IPS-20b (cell line): ENCODE data around the gene OR7G2.
"Not testable (repeated sequence)": the region's sequence is repeated elsewhere in the genome, so short reads cannot be mapped to it uniquely, and the experiment has no call there.

Experiments used
- H3K27ac ChIP-seq: one replicate; pipeline ENCODE4 v1.5.1; 2013; ENCODE audit warnings: low read length
- H3K27me3 ChIP-seq: 2 replicates; pipeline ENCODE4 v1.6.1; 2013; ENCODE audit warnings: mild to moderate bottlenecking, low read length, inconsistent platforms; ENCODE audit not compliant: insufficient read depth
- H3K36me3 ChIP-seq: 2 replicates; pipeline ENCODE4 v1.6.1; 2013; ENCODE audit warnings: low read depth, mild to moderate bottlenecking, inconsistent platforms, low read length, moderate library complexity; ENCODE audit not compliant: insufficient read depth
- H3K4me1 ChIP-seq: 2 replicates; pipeline ENCODE4 v1.6.1; 2013; ENCODE audit warnings: mild to moderate bottlenecking, control low read depth, inconsistent platforms, low read length, moderate library complexity; ENCODE audit not compliant: insufficient read depth
- H3K4me3 ChIP-seq: 2 replicates; pipeline ENCODE4 v1.5.1; 2013; ENCODE audit warnings: mild to moderate bottlenecking, low read length, inconsistent platforms
- H3K9ac ChIP-seq: 2 replicates; pipeline ENCODE4 v1.6.1; 2013; ENCODE audit warnings: low read depth, mild to moderate bottlenecking, inconsistent platforms, low read length, moderate library complexity
- H3K9me3 ChIP-seq: 2 replicates; pipeline ENCODE4 v1.6.1; 2013; ENCODE audit warnings: mild to moderate bottlenecking, low read depth, low read length, inconsistent platforms; ENCODE audit not compliant: insufficient read depth

Gene OR7G2

DNA sequence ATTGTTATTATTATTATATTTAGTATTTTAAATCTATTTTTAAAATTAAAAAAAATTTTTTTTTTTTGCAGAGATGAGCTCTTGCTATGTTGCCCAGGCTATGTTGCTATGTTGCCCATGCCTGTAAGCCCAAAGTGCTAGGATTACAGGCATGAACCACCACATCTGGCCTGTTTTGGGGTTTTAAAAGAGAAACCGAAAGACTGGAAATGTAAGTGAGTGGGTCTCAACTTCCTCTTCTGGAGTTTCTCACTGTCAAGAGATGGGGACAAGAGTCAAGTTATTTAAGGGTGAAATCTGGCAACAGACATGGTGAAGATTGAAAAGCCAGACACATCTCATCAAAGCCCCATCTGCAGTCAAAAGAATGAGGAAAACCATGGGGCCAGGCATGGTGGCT, 23.7 kb upstream of the OR7G2 start:
- Histone ChIP-seq H3K27me3 (no peaks in the 10 kb centered on the region), H3K4me3 (no peak overlapping the region), H3K9me3 (peaks cover 29% of the 10 kb centered on the region), H3K27ac (no peak overlapping the region), H3K4me1 (no peaks in the 10 kb centered on the region), H3K36me3 (no peaks in the 10 kb centered on the region), H3K9ac (no peak overlapping the region)

DNA sequence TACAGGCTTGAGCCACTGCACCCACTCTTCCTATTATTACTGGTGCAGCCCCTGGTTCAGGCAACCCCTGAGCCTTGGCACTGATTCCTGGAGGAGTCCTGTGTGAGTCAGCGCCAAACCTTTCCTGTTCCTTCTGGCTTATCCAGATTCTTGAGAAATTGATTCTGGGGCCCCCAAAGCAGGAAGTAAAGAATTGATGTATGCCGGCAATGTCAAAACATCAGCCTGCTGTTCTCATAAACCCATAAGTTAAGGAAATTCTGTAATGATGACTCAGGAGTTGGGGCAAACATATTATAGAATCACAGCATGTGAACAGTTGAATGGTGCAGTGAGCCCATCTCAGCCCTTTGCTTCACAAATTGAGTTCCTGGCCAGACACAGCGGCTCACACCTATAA, 20.9 kb upstream of the OR7G2 start:
- Histone ChIP-seq H3K36me3 (no peaks in the 10 kb centered on the region), H3K9ac (no peak overlapping the region), H3K4me3 (no peak overlapping the region), H3K4me1 (no peaks in the 10 kb centered on the region), H3K27ac (no peak overlapping the region), H3K9me3 (peaks cover 42% of the 10 kb centered on the region), H3K27me3 (no peaks in the 10 kb centered on the region)

DNA sequence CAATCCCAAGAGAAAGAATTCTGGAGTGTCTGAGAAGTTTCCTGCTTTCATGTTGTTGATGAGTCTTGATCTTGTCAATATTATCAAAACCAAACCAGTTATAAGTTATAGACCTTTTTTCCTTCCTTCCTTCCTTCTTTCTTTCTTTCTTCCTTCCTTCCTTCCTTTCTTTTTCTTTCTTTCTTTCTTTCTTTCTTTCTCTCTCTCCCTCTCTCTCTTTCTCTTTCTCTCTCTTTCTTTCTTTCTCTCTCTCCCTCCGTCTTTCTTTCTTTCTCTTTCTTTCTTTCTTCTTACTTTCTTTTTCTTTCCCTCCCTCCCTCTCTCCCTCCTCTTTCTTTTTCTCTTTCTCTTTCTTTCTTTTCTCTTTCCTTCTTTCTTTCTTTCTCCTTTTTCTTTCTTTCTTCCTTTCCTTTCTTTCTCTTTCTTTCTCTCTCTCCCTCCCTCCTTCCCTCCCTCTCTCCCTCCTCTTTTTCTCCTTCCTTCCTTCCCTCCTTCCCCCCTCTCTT, 19.7 kb upstream of the OR7G2 start, which contains the start of gene OR7G3:
OR7G3 (minus strand) TSS at position 51 of the 506 bp plus-strand sequence; CDS start at position 51, 0 bp downstream.
- Histone ChIP-seq H3K27me3 (no peaks in the 10 kb centered on the region), H3K27ac (no peak within 1 kb of the TSS), H3K9me3 (peaks cover 42% of the 10 kb centered on the region)

DNA sequence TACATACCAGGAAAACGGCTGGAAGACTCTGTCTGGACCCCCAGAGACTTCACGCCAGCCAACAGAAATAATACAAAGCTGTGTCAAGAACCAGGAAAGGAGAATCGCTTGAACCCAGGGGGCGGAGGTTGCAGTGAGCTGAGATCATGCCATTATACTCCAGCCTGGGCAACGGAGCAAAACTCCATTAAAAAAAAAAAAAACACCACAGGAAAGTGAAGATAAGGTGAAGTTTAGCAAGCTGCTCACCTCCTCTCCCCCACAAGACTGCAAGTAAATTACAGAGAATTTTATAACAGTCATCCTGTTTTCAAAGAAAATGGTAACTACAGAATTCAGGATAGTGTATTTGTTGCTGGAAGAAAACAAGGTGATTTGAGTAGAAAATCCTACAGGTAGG, 9.3 kb upstream of the OR7G2 start:
- H3K9me3 ChIP-seq: peaks cover 52% of the 10 kb centered on the region
- H3K4me1 ChIP-seq: no peaks in the 10 kb centered on the region
- no peak overlapping the region for H3K27ac ChIP-seq
- no peak overlapping the region for H3K9ac ChIP-seq
- H3K27me3 ChIP-seq: no peaks in the 10 kb centered on the region
- H3K4me3 ChIP-seq: no peak overlapping the region
- no peaks in the 10 kb centered on the region for H3K36me3 ChIP-seq

More for the DNA sequence above, 19.7 kb upstream of the OR7G2 start, which contains the start of gene OR7G3:
- H3K9ac ChIP-seq: no peak within 1 kb of the TSS
- no peaks in the 10 kb centered on the region for H3K4me1 ChIP-seq
- H3K36me3 ChIP-seq: no peaks in the 10 kb centered on the region
- H3K4me3 ChIP-seq: no peak within 1 kb of the TSS

DNA sequence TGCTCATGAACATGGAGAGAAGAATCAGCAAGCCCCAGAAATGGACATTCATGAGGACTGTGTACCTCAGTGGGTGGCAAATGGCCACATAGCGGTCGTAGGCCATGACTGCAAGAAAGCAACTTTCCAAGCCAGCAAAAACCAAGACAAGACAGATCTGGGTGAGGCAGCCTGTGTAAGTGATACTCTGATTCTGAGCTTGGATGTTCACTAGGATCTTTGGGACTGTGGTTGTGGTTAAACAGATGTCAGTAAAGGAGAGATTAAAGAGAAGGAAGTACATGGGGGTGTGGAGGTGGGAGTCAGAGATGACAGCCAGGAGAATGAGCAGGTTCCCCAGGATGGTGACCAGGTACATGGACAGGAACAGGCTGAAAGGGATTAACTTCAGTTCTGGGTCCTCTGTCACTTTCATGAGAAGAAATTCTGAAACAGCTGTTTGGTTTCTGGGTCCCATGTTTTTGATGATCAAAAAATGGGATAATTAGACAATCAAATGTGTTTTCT, 8.1 kb upstream of the OR7G2 start, which contains the start of gene OR7G1:
OR7G1 (minus strand) TSS at position 457 of the 507 bp plus-strand sequence; CDS start at position 457, 0 bp downstream.
- Histone ChIP-seq H3K27me3 (no peaks in the 10 kb centered on the region), H3K9me3 (peaks cover 53% of the 10 kb centered on the region), H3K9ac (no peak within 1 kb of the TSS), H3K4me3 (no peak within 1 kb of the TSS), H3K4me1 (no peaks in the 10 kb centered on the region), H3K36me3 (no peaks in the 10 kb centered on the region), H3K27ac (no peak within 1 kb of the TSS)

DNA sequence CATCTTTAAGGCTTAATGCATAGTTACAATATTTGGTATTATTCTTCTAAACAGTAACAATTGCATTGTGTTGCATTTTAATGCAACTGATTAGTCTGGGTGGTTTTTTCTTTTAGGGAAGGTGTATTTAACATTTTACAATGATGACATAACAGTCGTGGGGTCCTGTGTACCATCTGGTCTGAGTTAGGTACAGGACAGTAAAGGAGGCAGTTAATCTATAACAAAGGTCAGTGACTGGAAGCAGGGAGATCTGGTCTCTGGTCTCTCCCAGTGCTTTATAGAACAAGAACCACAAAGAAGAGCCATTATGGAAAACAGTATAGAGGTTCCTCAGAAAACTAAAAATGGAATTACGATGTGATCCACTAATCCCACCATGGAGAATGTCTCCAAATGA, 2.7 kb upstream of the OR7G2 start:
- no peak overlapping the region for H3K9ac ChIP-seq
- H3K9me3 ChIP-seq: peaks cover 71% of the 10 kb centered on the region
- H3K36me3 ChIP-seq: no peaks in the 10 kb centered on the region
- no peaks in the 10 kb centered on the region for H3K4me1 ChIP-seq
- no peak overlapping the region for H3K4me3 ChIP-seq
- H3K27ac ChIP-seq: no peak overlapping the region
- H3K27me3 ChIP-seq: no peaks in the 10 kb centered on the region

DNA sequence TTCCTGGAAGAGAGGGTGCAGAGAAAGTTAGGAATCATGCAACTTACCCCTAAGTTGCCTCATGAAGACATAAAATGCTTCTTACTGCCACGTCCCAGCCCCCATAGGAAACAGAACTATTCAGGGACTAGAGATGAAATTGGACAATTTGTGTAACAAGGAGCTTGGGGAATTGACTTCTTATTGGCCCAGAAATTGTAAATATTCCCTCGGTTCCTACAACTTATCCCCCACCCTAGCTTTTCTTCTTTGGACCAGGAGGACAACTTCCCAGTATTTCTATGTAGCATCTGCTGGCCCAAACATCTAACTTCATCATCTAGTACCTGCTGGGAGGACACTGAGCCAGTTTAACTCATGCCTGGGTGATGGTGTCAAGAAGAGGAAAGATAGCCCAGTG, 20.5 kb downstream of the OR7G2 start, which contains the start of gene OR1M1:
OR1M1 (plus strand) TSS at position 301 of the 400 bp plus-strand sequence. CDS start 6,184 bp downstream, outside the sequence.
- Histone ChIP-seq H3K4me3 (no peak within 1 kb of the TSS), H3K9ac (no peak within 1 kb of the TSS), H3K27ac (no peak within 1 kb of the TSS), H3K36me3 (no peaks in the 10 kb centered on the region), H3K9me3 (peaks cover 13% of the 10 kb centered on the region), H3K4me1 (no peaks in the 10 kb centered on the region), H3K27me3 (no peaks in the 10 kb centered on the region)

DNA sequence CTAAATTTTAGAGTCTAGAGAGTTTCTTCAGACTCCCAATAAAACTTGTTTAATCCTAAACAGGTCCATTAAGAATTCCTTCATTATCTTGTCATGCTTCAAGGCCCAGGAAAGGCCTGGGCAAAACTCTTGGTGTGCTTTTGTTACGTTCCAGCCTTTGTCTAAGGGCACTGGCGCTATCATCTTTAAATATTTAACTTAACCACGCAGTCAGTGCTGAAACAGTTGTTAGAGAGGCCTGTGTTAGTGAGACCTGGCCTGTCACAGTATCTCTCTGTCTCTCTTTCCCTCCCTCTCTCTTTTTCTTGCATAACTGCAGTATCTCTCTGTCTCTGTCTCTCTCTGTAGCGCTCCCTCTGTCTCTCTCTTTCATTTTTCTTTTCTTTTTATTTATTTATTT, 28.6 kb downstream of the OR7G2 start:
- no peaks in the 10 kb centered on the region for H3K27me3 ChIP-seq
- H3K4me1 ChIP-seq: peaks cover 11% of the 10 kb centered on the region
- H3K36me3 ChIP-seq: no peaks in the 10 kb centered on the region
- H3K27ac ChIP-seq: no peak overlapping the region
- H3K4me3 ChIP-seq: no peak overlapping the region
- H3K9ac ChIP-seq: no peak overlapping the region
- H3K9me3 ChIP-seq: no peaks in the 10 kb centered on the region

DNA sequence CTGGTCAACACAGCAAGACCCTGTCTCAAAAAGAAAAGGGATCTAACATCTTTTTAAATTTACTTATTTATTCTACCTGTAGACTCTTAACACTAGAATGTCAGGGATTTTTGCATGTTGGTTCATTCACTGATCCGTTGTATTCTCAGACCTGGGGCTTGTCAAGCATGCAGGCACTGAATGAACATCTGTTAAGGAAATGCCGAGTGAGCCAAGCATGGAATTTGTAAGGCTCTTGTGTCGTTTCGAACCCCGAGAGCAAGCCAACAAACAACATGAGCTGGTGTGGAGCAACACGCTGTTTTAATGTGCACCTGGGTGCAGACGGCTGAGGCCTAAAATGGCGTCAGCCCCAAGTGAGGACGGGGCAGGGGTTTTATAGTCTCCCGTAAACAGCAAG, 30.4 kb downstream of the OR7G2 start:
- H3K36me3 ChIP-seq: no peaks in the 10 kb centered on the region
- no peak overlapping the region for H3K27ac ChIP-seq
- no peak overlapping the region for H3K9ac ChIP-seq
- H3K4me3 ChIP-seq: no peak overlapping the region
- no peaks in the 10 kb centered on the region for H3K27me3 ChIP-seq
- no peaks in the 10 kb centered on the region for H3K9me3 ChIP-seq
- H3K4me1 ChIP-seq: peaks cover 13% of the 10 kb centered on the region

DNA sequence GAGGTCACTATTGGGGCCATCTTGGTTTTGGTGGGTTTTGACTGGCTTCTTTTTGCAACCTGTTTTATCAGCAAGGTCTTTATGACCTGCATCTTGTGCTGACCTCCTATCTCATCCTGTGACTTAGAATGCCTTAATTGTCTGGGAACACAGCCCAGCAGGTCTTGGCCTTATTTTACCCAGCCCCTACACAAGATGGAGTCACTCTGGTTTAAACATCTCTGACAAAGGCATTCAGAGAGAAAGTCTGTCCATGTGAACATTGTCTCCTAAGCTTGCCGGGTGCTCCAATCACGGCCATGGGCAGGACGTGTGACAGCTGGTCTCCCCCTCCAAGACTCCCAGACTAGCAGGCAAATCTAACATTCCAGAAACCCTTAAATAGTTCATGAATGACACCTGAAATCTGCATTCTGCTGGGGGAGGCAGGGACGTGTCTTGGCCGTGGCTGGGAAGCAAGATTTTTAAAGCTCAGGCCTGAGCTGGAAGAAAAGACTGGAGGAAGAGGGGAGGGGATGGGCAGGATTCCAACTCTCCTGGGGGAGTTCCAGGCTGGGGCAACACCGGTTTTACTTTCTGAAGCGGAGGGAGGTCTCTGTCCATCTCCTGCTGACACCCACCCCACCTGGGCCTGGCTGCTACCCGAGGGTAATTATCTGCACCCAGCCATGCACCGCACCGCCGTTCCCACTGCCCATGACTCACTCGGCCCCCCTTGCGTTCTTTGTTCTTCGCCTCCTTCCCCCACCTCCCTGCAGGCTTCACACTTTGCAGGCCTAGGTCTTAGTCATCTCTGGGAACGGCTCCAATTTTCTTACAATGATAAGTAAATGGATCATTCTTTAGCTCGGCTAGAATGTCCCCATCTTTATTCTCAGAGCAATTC, 32.0 kb downstream of the OR7G2 start:
- no peaks in the 10 kb centered on the region for H3K9me3 ChIP-seq
- H3K36me3 ChIP-seq: no peaks in the 10 kb centered on the region
- no peaks in the 10 kb centered on the region for H3K27me3 ChIP-seq
- no peak overlapping the region for H3K4me3 ChIP-seq
- no peak overlapping the region for H3K27ac ChIP-seq
- peak overlapping the region; percentile 63; the same call in 1 of the 2 replicates for H3K9ac ChIP-seq
- H3K4me1 ChIP-seq: peaks cover 13% of the 10 kb centered on the region

DNA sequence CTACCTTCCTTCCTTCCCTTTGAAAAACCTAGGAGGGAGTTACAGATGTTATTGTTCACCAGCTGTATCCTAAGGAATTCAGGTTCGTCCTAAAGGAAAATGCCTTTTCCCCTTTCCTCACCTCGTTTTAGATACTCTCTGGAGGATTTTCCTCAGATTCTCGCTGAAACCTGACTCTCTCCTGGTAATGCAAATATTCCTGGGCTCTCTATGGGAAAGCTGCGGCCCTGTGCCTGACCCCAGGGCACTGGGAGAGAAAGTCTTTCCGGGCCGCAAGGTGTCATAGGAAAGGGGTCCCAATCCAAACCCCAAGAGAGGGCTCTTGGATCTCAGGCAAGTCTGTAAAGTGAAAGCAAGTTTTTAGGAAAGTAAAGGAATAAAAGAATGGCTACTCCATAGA, 33.5 kb downstream of the OR7G2 start:
- Histone ChIP-seq H3K4me3 (no peak overlapping the region), H3K9ac (peak overlapping the region; percentile 53; the same call in 1 of the 2 replicates), H3K27ac (peak overlapping the region; percentile 2), H3K27me3 (no peaks in the 10 kb centered on the region), H3K9me3 (no peaks in the 10 kb centered on the region), H3K36me3 (no peaks in the 10 kb centered on the region), H3K4me1 (peaks cover 13% of the 10 kb centered on the region)

DNA sequence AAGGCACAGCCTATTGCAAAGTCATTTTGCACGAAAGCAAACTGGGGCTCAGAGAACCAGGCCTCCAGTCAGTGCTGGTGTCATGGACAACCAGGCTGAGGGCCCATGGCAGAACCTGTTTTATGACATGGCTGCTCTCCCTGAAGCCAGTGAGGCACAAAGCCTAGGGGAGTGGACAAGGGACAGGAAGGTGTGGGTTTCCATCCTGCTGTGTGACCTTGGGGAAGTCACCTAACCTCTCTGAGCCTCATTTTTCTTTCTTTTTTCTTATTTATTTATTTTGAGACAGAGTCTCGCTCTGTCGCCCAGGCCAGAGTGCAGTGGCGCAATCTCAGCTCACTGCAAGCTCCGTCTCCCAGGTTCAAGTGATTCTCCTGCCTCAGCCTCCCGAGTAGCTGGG, 35.6 kb downstream of the OR7G2 start:
- H3K4me3 ChIP-seq, H3K9ac ChIP-seq, H3K27ac ChIP-seq, H3K36me3 ChIP-seq, H3K27me3 ChIP-seq, H3K9me3 ChIP-seq: not testable (repeated sequence)
- peaks cover 13% of the 10 kb centered on the region for H3K4me1 ChIP-seq
